K562 (cell line): Measurements from ENCODE around the gene ITGB5. TPM values are rescaled to one million over a fixed set of nuclear protein-coding genes. Genes with fewer than 3 reads are reported as not detected.

Source experiments
- ETV1 ChIP-seq: fragments of 450-650 bp; conservative IDR thresholded peaks from 2 replicates; pipeline ENCODE4 v1.6.1; 2016; ENCODE audit warnings: missing genetic modification characterization, control low read depth, low read depth, missing compliant biosample characterization
- IRF9 ChIP-seq: fragments of 450-650 bp; IDR thresholded peaks from 2 replicates; pipeline ENCODE4 v1.6.1; 2016; ENCODE audit warnings: missing biosample characterization, missing genetic modification characterization
- NFE2 ChIP-seq: IDR thresholded peaks from 2 replicates; pipeline ENCODE4 v1.6.1; 2014; ENCODE audit warnings: antibody characterized with exemption, low read depth
- NONO ChIP-seq, 2 experiments: fragments of 200-400 bp in 1 of 2; fragments of 450-650 bp in 1 of 2; formaldehyde crosslinking in 1 of 2; IDR thresholded peaks; 2 replicates each; pipeline ENCODE4 v1.6.1; 2017; ENCODE audit warnings: low read depth in 2 of 2, mild to moderate bottlenecking in 2 of 2, moderate library complexity in 2 of 2, low read length in 1 of 2
- ZFP36 ChIP-seq: fragments of 150-350 bp; IDR thresholded peaks from 2 replicates; pipeline ENCODE4 v1.6.1; 2018; ENCODE audit warnings: low read length, low read depth; ENCODE audit not compliant: partially characterized antibody
- ZNF592 ChIP-seq: fragments of 450-650 bp; IDR thresholded peaks from 2 replicates; pipeline ENCODE4 v1.6.1; 2017; ENCODE audit warnings: antibody characterized with exemption, mild to moderate bottlenecking
- polyA plus RNA-seq, 8 experiments: library from polyadenylated mRNA; depleted of rRNA in 4 of 8; stranded (reverse) in 5 of 8; unstranded in 3 of 8; fragments of >200 nt; fragmentation: Nextera tagmentation in 2 of 8; fragmentation: Illumina TruSeq in 1 of 8; extraction: Ambion mirVana in 2 of 8; extraction: Trizol in 1 of 8; gene quantifications; 2 replicates each; pipeline versions ENCODE4 v1.2.1 to v1.2.3, GENCODE V29; 2011 to 2014; ENCODE audit warnings: inconsistent platforms in 1 of 8, missing spikeins in 1 of 8
- total RNA-seq, 7 experiments: library from RNA; depleted of rRNA in 6 of 7; stranded (reverse); fragments of >200 nt in 6 of 7; fragmentation: Illumina TruSeq in 2 of 7; extraction: Trizol in 2 of 7; gene quantifications; 2 replicates each; pipeline versions ENCODE4 v1.2.1 to v1.2.3, GENCODE V29; 2011 to 2021; ENCODE audit warnings: low replicate concordance in 1 of 7

Gene ITGB5
- total and polyA plus RNA-seq, 9 of the 15 experiments (the other 6 are each of a cell fraction or from before 2014, with no cell fraction given), result 1.7 to 46.8 (median 9.9) TPM

- TF ChIP-seq ZFP36 (no peak), ZNF592 (no peak), ETV1 (tag) (no peak), NONO (IDR thresholded peaks at IDR 0.05; ENCODE audit: low read depth in 2 of 2, low read length in 1 of 2) (no peak), NFE2 (no peak), IRF9 (tag) (no peak)
These were observed 123.4 kb downstream of the ITGB5 start (continued) for GRCh38 chr3:124763644-124764358.
